DMS79 treated with DMSO at 0.1 percent for 48 hours (cell line): Measurements from ENCODE around the gene PLAC8L1.

Experiments used
- DNase-seq: peaks from one replicate; lab custom pipeline; 2025; lab: John Stamatoyannopoulos, UW

PLAC8L1 gene

DNA sequence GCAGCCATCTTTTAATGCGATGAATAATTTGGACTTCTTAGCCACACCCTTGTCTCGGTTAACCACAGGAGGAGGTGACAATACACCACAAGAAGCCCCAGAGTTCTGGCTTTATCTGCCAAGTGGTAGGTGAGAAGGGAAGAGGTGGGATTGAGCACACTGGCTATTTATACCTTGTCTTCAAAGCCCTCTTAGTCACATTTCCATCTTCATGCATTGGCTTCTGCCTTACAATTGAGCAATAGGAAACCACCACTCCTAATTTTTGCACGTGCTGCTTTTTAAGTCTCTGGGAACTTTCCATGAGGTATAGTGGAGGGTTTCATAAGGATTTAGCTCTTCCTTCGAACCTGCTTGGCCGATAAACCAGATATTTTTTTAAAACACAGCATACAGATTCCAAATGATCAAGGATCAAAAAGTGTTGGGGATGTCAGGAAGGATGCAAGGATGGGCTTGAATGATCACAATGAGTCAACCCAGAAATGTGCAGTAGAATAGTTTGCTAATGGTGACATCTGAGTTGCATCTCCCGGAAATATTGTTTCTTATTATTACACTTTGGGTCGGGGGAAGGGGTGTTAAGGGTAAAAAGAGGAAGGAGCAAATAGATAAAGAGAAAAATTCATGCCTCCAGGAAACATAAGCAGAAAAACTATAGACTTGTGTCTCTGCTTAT is 25.5 kb downstream of the PLAC8L1 start:
- DNase-seq = no peak

DNA sequence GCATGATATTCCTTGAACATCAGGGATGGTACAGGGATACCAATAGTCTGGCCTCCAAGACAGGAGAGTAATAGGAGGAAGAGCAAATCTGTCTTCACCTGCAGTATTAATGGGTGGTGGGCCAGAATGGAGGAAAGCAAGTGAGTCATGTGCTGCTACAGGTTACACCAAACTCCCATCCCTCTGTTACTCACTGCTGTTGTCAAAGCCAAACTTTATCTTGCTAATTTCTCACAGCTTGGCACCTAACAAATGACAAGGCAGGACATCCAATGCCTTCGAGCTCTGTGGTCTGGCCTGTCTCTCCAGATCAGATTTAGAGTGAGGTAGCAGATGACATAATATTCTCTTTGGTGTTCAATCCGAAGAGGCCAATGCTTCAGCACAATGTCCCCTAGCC is 26.8 kb downstream of the PLAC8L1 start:
- DNase-seq = no peak

DNA sequence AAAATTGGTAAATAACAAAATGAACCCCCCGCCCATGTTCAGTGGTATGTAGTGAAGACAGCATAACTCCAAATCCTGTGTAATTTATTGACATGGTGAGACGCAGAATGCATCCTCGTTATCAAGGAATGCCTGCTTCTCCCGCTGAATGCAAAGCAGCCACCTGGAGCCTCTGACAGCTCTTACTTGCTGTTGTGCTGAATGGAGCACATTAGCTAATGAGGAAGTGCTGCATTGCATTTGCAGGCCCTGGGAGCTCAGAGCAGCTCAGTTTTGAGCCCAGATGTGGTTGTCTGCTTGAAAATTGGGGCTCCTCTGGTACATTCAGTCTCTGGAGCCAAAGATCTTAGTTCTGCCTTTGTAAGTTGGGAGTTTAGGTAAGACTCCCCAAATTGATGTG is 28.9 kb downstream of the PLAC8L1 start:
- DNase-seq = no peak

DNA sequence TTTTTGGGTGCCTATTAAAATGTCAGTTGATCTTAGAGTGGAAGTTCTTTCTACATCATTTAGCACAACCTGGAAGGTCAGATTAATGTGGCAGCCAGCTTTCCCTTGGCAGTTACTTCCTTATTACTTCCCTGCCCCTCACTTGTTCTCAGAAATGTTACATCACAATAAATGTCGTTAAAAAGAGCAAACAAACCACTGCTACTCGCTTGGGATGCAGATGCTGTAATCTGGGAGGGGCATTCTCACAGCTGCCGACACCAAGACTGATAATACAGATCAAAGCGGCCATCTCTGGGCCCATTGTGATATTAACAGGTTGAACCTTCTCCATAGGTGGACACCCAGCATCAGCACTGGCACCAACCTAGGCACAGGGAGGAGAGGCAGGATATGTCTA is 29.3 kb downstream of the PLAC8L1 start:
- peak; percentile 24 for DNase-seq

DNA sequence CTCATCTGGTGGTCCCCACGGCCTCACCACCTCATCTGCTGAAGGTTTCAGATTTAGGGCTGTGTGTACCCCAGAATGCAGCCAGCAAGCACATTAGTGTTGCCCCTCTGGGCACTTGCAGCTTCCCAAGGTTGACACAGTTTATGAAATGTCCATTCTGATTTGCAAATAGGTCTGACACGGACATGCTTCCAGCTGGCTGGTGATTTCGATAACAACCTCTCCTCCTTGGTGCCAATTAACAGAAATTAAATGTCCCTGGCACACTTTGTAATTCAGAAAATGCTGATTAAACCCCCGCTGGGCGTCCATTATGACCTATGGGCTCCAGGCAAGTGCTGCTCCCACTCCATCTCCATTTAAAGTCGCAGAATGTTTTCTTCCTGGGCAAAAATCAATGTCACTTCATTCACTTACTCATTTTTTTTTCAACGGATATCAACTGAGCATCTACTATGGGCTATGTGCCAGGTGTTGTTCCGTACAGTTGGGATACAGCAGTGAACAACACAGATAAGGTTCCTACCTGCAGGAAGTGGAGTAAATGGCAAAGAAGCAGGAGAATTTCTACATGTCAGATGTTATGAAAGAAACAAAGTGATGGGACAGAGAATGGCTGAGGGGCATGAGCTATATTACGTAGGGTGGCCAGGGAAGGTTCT is 32.0 kb downstream of the PLAC8L1 start:
- peak; percentile 19 for DNase-seq

DNA sequence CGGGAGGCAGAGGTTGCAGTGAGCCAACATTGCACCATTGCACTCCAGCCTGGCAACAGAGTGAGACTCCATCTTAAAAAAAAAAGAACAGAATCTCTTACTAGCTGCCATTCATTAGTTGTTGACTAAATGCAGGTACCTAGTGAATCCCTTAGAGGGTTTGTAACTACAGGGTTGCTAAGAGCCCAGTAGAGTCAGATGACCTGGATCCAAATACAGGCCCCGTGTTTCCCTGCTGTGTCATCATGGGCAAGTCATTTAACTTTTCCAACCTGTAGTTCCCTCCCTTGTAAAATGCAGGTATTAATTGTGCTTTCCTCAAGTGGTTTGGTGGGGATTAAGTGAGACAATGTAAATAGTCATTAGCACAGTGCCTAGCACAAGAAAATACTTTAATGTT is 32.8 kb downstream of the PLAC8L1 start:
- DNase-seq = no peak

DNA sequence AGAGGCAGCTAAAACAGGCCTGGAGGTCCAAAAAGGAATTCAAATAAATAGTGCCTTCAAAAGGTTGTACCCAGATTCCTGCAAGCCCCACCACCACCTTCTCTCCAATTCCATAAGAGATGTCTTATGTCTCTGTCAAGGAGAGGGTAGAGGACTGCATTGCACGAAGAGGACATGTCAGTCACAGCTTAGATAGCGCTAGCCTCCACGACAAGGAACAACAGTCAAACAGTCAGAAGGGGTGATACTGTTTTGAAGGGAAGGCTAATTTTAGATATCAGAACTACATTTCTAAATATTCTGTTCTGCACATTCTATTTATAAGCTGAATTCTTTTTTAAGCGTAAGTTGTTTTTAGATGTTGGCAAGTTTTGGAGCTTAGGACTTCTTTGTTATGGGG is 34.2 kb downstream of the PLAC8L1 start:
- DNase-seq = no peak

DNA sequence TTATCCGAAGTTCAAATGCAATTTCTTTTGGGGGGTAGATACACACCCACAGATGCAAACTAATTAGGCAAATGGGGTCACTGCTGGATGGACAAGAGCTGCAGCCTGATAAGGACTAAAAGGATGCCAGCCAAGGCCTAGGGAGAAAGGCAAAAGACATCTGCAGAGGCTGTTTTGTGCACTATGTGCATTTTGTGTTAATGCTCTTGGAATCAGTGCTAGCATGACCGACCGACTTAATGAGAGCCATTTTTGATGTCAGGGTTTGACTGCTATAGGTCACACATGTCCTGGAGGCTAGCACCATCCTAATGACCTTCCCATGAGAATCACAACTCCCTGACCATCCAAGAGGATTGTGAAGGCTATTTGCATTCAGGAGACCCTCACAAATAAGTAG is 34.6 kb downstream of the PLAC8L1 start:
- DNase-seq = no peak

DNA sequence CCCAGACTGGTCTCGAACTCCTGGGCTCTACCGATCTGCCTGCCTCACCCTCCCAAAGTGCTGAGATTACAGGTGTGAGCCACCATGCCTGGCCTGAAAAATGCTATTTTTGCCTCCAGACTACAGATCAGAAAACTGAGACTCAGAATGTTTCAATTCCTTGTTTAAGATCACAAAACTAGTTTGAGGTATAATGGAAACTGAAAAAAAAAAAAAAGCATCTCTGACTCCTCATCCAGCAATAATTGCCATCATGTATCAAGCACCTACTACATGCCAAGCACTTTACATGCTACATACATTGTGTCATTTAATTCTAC is 35.6 kb downstream of the PLAC8L1 start:
- DNase-seq = no peak

DNA sequence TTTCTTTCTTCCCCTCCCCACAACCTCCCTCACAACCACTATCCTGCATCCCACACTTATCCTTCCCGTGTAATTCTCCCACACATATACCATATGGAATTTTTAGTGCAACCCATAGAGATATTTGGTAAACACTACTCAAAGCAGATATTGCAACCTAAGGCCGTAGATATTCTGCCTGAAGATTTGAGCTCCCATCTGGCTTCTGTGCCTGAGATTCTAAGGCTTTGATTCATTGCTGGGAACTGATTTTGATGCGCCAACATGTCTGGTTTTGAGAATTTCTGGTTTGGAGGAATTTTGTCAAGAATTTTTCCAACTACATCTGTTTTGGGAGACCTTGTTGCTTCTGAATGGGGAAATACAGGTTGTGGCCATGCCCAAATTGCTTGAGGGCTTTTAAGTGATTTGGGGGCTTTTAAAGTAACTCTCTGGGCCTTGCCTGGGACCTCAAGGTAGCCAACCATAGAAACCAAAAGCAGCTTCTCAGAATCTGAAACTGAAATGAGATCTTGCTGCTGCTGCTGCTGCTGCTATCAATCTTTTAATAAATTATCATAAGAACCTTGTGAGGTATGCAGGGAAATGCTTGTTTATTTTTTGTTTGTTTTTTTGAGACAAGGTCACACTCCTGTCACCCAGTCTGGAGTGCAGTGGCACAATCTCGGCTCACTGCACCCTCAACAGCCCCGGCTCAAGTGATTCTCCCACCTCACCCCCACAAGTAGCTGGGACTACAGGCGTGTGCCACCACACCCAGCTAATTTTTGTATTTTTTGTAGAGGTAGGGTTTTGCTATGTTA is 36.2 kb downstream of the PLAC8L1 start:
- no peak for DNase-seq

DNA sequence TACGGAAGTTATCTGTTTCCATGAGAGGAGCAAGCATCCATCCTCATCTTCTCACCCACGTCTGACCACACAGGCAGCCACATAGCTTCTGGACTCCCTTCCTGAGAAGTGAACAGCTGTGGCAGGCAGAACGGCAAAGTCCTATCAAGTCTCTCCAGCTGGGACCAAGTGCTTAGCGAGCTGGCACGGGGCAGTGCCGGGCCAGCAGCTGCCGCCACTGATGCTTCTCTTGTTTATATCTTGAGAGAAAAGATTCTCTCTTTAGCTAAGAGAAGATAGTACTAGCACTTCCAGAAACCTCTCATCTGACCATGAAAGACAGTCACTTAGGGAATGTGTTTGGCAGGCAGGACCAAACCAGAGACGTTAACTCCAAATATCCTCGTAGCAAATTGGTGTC is 37.2 kb downstream of the PLAC8L1 start:
- no peak for DNase-seq

DNA sequence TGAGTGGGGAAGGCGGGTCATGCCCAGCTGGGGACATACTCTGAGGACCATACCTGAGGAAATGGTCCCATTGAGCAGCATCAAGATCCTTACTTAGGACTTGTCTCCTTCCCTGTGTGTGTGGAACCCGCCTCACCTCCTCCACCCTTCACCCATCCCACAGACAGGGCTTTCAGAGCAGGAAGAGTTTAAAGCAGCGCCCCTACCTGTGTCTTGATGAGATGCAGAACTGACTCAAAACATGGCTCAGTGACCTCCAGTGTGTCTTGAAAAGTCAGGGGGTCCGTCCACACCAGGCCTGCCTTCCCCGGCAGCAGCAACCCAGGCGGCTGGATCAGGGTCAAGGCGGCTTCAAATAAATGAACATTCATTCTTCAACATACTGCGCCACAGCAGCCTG is 38.4 kb downstream of the PLAC8L1 start:
- no peak for DNase-seq

DNA sequence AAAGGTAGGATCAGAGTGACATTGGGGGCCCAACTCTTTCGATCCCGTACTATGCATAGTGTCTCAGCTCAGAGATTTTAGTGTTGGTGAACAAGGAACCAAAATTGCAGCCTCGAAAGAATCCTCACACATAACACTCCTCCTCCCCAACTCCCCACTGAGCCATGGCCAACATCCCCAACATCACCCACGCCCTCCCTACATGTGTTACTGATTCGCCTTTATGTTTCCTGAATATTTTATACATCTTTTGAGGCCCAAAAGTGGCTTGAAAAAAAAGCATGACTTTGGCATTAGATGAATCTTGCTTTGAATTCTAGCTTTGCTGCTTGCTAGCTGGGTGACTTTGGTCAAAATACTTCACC is 45.2 kb downstream of the PLAC8L1 start:
- DNase-seq = no peak

DNA sequence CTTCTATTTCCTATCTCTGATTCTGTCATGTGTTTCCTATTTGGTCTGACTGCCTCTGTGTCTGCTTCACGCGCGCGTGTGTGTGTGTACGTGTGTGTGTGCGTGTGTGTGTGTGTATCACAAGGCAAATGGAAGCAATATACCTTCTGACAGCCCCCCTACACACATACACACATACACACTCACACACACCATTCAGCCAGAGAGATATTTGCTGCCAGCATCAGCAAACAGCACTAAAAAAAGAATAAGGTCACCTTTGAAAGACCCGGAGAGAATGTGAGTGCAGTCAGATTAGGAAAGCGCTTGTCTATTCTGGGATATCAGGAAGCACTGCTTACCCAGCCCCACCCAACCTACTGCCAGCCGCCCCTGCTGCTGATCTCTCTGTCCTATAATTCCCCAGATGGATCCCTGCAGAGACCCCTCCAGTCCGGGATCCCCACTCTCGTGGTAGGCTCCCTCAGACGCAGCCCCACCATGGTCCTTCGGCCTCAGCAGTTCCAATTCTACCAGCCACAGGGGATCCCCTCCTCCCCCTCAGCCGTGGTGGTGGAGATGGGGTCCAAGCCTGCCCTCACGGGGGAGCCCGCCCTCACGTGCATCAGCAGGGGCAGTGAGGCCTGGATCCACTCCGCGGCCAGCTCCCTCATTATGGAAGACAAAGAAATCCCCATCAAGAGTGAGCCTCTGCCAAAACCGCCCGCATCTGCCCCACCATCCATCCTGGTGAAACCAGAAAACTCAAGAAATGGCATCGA is 45.7 kb downstream of the PLAC8L1 start:
- no peak for DNase-seq

DNA sequence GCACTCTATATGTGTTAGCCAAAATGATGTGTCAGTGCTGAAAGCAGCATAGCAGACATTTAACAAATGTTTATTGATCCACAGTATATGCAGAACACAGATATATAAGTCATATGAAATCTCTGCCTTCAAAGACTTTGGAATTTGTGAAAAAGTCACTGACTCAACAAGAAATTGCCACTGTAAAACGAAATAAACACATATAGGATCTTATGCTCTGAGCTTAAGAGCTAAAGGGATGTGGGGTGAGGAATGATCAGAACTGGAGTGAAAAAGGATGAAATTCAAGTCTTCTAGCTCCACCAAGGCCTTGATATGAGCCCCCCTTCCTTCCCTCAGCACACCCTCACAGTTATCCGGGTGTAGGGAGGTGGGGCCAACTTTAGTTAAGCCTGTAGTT is 49.9 kb downstream of the PLAC8L1 start:
- DNase-seq = no peak

DNA sequence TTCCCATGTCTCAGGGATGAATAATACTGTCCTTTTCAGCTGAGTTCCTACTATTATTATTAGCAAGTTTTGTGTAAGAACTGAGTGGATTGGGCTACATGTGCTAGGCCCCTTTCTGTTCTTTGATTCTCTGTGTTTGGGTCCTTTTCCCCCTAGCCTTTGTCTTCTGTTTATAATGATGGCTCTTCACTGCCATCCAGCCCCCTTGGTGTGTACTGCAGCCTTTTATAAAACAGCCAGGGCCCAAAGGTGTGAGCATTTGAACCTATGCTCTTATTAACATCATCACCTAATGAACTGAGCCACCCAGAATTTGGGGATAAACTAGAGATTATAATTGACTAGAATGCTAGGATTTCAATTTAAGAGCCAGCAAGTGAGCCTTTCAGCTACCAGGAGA is 52.6 kb downstream of the PLAC8L1 start:
- DNase-seq = no peak

DNA sequence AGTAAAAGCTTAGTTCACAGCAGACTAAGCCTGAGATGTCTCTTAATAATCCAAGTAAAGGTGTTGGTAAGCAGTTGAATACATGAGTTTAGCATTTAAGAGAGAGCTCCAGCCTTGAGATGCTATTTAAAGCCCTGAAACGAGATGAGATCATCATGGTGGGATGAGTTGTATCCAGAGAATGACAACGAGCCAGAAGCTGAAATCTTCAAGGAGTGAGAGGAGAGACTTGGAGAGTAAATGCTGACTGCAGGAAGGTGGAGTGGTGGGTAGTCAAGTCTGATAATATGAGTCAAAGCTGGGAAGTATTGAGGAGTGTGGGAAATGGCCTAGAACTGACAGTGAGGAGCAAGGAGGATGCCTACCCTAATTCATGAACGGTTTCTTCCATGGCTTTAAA is 53.7 kb downstream of the PLAC8L1 start:
- DNase-seq = no peak

DNA sequence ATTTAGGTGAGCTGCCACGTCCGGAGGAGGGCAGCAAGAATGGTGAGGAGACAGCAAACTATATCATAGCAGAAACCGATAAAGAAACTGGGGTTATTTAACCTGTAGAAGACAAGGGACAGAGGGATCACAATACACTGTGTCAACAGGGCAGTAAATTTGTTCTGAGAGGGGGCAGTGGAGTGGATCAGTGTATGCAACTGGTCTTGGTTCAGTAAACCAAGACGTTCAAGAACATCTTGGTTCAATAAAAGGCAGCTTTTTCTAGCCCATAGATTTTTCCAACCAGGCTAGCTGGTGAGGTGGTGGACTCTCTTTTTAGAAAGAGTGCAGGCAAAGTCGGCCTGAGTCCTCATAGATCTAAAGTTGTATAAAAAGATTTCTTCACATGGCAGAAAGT is 55.3 kb downstream of the PLAC8L1 start:
- DNase-seq = no peak

DNA sequence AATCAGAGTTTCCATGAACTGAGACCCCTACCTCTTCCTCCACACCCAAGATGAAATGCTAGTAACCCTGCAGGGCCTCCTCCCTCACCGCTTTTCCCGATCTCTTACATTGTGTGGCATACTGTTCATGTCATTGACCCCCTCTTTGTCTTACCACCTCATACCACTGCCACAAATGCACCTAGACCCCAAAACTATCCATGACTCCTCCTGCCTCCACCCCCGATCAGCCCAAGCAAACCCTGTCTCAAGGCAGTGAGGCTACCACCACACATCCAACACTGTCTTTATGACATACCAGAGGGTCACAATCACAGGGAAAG is 55.7 kb downstream of the PLAC8L1 start:
- no peak for DNase-seq

DNA sequence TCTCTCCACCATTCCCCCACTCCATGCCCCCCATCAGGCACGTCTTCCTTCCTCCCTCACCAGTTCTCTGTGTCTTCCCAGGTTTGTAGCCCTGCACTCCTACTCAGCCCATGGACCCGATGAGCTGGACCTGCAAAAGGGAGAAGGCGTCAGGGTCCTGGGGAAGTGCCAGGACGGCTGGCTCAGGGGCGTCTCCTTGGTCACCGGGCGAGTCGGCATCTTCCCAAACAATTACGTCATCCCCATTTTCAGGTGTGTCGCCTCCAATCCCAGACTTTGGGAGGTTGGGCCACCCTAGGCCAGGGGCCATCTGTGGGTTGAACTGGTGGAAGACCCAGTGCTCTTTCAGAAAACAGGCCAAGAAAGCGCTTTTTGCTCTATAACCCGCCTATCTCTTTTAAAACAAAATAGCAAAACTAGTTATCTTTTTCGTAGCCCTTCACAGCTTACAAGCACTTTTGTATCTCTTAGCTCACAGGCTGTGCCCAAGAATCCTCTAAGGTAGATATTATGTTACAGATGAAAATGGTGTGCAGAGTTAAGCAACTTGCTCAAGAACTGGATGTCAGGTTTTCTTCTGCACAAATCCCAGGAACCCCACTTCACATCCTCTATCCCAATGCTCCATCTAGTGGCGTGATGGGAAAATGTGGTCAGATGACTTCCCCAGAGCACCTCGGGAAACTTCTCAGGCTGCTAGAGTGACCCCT is 56.2 kb downstream of the PLAC8L1 start:
- peak; percentile 12 for DNase-seq

DNA sequence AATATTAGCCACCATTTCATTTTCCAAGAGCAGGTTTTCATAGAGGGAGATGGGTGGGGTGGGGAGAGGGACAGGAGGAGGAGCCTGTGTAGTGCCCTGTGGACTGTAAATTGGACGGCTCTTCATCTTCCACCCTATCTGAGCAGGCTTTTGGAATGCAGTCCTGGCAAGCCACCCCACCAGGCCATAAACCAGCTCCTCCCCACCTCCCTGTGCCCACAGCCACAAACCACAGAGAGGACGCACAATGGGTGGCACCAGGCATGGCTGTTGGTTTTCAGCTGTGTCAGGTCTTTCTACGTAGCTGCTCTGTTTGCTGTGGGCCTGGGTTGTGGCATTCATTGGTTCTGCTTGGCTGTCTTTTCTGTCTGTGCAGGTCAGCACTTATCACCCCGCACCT is 58.0 kb downstream of the PLAC8L1 start:
- DNase-seq = no peak

DNA sequence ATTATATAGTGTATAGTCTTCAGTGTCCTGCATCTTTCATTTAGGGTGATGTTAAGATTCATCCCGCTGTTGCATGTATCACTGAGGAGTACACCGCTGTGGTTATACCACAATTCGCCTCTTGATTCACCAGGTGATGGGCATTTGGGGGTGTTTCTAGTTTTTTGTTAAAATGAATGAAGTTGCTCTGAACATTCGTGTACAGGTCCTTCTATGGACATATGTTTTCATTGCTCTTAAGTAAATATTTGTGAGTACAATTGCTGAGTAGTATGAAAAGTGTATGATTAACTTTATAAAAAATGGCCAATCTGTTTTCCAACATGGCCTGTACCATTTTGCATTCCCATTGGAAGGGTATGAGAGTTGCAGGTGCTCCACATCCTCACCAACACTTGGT is 61.7 kb downstream of the PLAC8L1 start:
- DNase-seq = no peak
